CD4-positive, alpha-beta T cell treated with Interleukin-6 at 100 ng/mL for 8 hours (primary cell): Measurements from ENCODE around the gene WFDC11.
"Not testable (repeated sequence)": the region's sequence is repeated elsewhere in the genome, so short reads cannot be mapped to it uniquely, and the experiment has no call there.

Experiments
- DNase-seq: peaks from one replicate; pipeline ENCODE4 v3.0.0-alpha.2; 2020; ENCODE audit warnings: mixed read lengths, low spot score

The WFDC11 gene

GRCh38 chr20:45670139-45670538, at the start of gene WFDC11:
Gene WFDC11 (minus strand): TSS chr20:45670239. CDS start chr20:45650600, 19,639 bp downstream.
- DNase-seq = no peak

DNA sequence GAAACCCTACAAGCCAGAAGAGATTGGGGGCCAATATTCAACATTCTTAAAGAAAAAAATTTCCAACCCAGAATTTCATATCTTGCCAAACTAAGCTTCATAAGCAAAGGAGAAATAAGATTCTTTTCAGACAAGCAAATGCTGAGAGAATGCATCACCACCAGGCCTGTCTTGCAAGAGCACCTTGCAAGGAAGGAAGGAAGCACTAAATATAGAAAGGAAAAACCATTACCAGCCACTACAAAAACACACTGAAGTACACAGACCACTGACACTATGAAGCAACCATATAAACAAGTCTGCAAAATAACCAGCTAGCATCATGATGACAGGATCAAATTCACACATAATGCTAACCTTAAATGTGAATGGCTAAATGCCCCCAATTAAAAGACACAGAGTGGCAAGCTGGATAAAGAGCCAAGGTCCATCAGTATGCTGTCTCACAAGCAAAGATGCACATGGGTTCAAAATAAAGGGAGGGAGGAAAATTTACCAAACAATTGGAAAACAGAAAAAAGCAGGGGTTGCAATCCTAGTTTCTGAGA, 46.2 kb upstream of the WFDC11 start:
- DNase-seq = not testable (repeated sequence)

DNA sequence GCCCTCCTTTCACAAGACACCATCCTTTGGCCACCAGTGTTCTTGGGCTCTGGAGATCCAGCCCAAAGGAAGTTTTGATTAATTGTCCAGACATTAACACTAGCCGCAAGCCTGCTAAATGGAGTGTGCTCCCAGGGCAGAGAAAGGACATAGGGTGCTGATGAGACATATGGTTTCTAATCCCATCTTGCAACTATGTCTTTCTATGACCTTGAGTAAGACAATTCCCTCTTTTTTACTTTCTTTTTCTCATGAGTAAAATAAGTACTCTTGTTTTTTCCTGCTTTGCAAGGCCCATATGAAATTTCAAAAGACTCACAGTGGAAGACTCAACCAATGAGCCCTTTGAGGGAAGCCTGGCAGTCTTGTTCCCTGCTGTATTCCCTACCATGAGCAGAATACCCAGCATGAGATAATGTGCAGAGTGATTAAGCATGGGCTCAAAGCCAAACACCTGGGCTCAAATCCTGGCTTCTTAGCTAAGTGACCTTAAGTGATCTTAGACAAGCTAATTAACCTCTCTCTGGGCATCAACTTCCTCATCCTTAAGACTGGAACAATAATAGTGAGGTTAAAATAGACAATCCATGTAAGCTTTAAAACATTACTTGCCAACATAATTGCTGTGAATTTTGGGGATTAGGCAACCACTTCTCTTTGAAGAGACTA, 35.1 kb upstream of the WFDC11 start, which contains the start of gene WFDC10B:
Gene WFDC10B (minus strand): TSS at position 51 of the 669 bp plus-strand sequence. CDS start 19,027 bp downstream, outside the sequence.
- no peak for DNase-seq

- DNase-seq = no peak
Observed at GRCh38 chr20:45701873-45702272, 31.8 kb upstream of the WFDC11 start, which contains the start of gene WFDC13. Gene WFDC13 (plus strand): TSS chr20:45702038. CDS start chr20:45702124, 86 bp downstream.

GRCh38 chr20:45701104-45701503, 31.1 kb upstream of the WFDC11 start:
- DNase-seq = no peak

- no peak for DNase-seq
Observed at GRCh38 chr20:45695496-45695895, 25.5 kb upstream of the WFDC11 start.

DNA sequence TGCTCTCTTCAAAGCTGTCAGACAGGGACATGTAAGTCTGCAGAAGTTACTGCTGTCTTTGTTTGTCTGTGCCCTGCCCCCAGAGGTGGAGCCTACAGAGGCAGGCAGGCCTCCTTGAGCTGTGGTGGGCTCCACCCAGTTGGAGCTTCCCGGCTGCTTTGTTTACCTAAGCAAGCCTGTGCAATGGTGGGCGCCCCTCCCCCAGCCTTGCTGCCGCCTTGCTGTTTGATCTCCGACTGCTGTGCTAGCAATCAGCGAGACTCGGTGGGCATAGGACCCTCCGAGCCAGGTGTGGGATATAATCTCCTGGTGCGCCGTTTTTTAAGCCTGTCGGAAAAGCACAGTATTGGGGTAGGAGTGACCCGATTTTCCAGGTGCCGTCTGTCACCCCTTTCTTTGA, 23.3 kb upstream of the WFDC11 start:
- DNase-seq = not testable (repeated sequence)

GRCh38 chr20:45685896-45686295, 15.9 kb upstream of the WFDC11 start:
- no peak for DNase-seq

DNA sequence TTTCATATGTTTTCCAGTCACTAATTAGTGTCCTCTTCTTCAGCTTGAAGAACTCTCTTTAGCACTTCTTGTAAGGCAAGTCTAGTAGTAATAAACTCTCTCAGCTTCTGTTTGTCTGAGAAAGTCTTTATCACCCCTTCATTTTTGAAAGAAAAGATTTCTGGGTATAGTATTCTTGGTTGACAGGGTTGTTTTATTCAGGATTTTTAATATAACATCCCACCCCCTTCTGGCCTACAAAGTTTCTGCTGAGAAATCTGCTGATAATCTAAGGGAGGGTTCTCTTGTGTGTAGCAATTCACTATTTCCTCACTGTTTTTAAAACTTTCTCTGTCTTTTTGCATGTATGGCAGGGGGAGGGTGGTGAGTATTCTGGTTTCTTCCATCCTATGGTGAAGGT, 9.6 kb upstream of the WFDC11 start:
- no peak for DNase-seq

GRCh38 chr20:45672765-45673164, 2.7 kb upstream of the WFDC11 start:
- DNase-seq = no peak

DNA sequence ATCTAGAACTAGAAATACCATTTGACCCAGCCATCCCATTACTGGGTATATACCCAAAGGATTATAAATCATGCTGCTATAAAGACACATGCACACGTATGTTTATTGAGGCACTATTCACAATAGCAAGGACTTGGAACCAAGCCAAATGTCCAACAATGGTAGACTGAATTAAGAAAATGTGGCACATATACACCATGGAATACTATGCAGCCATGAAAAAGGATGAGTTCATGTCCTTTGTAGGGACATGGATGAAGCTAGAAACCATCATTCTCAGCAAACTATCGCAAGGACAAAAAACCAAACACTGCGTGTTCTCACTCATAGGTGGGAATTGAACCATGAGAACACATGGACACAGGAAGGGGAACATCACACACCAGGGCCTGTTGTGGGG, 13.0 kb downstream of the WFDC11 start:
- not testable (repeated sequence) for DNase-seq

DNA sequence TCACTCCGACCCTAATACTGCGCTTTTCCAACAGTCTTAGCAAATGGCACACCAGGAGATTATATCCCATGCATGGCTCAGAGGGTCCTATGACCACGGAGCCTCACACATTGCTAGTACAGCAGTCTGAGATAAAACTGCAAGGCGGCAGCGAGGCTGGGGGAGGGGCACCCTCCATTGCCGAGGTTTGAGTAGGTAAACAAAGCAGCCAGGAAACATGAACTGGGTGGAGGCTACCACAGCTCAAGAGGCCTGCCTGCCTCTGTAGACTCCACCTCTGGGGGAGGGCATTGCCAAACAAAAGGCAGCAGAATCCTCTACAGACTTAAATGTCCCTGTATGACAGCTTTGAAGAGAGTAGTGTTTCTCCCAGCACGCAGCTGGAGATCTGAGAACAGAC, 18.3 kb downstream of the WFDC11 start:
- not testable (repeated sequence) for DNase-seq

GRCh38 chr20:45649312-45649863, 20.7 kb downstream of the WFDC11 start:
- DNase-seq = no peak

- DNase-seq = no peak
Observed at GRCh38 chr20:45647441-45648050, 22.5 kb downstream of the WFDC11 start.

- DNase-seq = no peak
Observed at GRCh38 chr20:45646875-45647274, 23.2 kb downstream of the WFDC11 start.

DNA sequence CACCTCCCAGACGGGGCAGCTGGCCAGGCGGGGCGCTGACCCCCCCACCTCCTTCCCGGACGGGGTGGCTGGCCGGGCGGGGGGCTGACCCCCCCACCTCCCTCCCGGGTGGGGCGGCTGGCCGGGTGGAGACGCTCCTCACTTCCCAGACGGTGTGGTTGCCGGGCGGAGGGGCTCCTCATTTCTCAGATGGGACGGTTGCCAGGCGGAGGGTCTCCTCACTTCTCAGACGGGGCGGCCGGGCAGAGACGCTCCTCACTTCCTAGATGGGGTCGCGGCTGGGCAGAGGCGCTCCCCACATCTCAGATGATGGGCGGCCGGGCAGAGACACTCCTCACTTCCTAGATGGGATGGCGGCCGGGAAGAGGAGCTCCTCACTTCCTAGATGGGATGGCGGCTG, 24.2 kb downstream of the WFDC11 start:
- not testable (repeated sequence) for DNase-seq

GRCh38 chr20:45641076-45641475, 29.0 kb downstream of the WFDC11 start:
- not testable (repeated sequence) for DNase-seq

DNA sequence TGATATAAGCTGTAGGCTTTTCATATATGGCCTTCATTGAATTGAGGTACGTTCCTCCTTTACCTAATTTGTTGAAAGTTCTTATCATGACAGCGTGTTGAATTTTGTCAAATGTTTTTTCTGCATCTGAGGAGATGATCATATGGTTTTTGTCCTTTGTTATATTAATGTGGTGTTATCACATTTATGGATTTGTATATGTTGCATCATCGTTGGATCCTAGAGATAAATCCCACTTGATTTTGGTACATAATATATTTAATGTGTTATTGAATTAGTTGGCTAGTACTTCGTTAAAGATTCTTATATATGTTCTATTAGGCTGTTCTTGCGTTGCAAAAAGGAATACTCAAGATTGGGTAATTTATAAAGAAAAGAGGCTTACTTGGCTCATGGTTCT, 30.4 kb downstream of the WFDC11 start:
- no peak for DNase-seq

GRCh38 chr20:45636513-45636912, 33.5 kb downstream of the WFDC11 start:
- no peak for DNase-seq

DNA sequence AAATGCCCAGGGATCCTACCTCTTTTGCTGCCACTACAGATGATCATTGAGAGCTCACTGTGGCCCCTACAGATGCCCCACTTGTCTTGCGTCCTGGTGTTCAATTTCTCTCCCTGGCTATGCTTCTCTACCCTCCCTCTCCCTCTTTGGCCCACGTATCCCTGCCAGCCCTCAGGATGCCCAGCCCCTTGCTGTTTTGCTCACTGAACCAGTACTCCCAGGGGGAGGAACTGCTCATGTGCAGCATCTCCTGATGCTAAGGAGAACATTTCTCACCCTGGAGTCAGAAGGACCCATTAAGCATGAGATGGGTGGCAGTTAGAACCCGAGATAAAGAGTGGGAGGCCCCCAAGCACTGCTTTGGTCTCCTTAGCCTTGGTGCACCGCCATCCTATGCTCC, 38.9 kb downstream of the WFDC11 start, which contains the start of gene WFDC9:
Gene WFDC9 (minus strand): TSS at position 101 of the 400 bp plus-strand sequence. CDS start 21,103 bp downstream, outside the sequence.
- no peak for DNase-seq

- no peak for DNase-seq
Observed at GRCh38 chr20:45630371-45630770, 39.7 kb downstream of the WFDC11 start.

DNA sequence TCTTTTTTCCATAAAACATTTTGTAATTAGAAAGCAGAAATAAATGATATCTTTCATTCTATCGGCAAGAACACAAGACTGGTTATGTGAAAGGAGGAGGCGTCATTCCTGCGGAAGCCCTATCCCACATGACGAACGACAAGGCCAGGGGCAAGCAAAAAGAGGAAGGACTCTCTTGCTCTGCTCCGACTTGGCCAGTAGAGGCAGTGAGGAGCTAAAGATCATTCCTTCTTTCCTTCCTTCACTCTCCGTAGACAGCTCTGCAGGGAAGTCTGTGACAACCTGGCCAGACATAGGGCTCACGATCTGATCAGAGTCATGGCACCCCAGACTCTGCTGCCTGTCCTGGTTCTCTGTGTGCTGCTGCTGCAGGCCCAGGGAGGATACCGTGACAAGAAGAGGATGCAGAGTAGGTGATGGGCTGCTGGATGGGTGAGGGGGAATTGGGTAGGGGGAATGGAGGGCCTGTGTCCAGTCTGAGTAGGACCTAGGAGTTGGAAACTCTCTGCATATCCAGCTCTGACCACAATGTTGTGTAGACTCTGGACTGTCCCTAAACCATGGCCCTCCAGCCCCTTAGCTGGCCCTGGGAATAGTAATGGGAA, 40.4 kb downstream of the WFDC11 start, which contains the start of gene WFDC10A:
Gene WFDC10A (plus strand): TSS at position 244 of the 605 bp plus-strand sequence. CDS start 75 bp downstream, at position 319.
- no peak for DNase-seq
